WTC11 (cell line): ENCODE results near the gene PRRX1. TPM values are rescaled to one million over a fixed set of nuclear protein-coding genes. Genes with fewer than 3 reads are reported as not detected.

ENCODE experiments used
- ATAC-seq: fragments of 200-7000 bp; cut with Tn5 transposase; 2 replicates; pipeline ENCODE4 v1.10.0; 2021; ENCODE audit warnings: mild to moderate bottlenecking, moderate library complexity
- CTCF ChIA-PET: fragments of 300-600 bp; sonication (Branson Sonifier 250); formaldehyde crosslinking; loops from one replicate; lab custom pipeline; 2021; ENCODE audit warnings: antibody characterized with exemption; lab: Charles Lee
- POLR2A ChIA-PET: fragments of 350-600 bp; sonication (Branson Sonifier 250); formaldehyde crosslinking; loops from one replicate; lab custom pipeline; 2021; ENCODE audit warnings: antibody characterized with exemption; lab: Charles Lee
- DNase-seq: peaks from one replicate; pipeline ENCODE4 v3.0.0; 2021; ENCODE audit warnings: low spot score
- H3K27ac Mint-ChIP-seq: 2 replicates; pipeline ENCODE4 v1.8.0; 2021; ENCODE audit warnings: mixed read lengths
- H3K27me3 Mint-ChIP-seq: 2 replicates; pipeline ENCODE4 v1.8.0; 2021; ENCODE audit warnings: low read depth, mild to moderate bottlenecking, moderate library complexity, mixed read lengths
- H3K36me3 Mint-ChIP-seq: 2 replicates; pipeline ENCODE4 v1.8.0; 2021; ENCODE audit warnings: mixed read lengths
- H3K4me1 Mint-ChIP-seq: 2 replicates; pipeline ENCODE4 v1.8.0; 2022; ENCODE audit warnings: mixed read lengths
- H3K4me3 Mint-ChIP-seq: 2 replicates; pipeline ENCODE4 v1.8.0; 2021; ENCODE audit warnings: mild to moderate bottlenecking, moderate library complexity, mixed read lengths
- H3K9me3 Mint-ChIP-seq: 2 replicates; pipeline ENCODE4 v1.8.0; 2021; ENCODE audit warnings: mixed read lengths
- AFF4 ChIP-seq: sonication (generic); formaldehyde crosslinking; IDR thresholded peaks from 2 replicates; pipeline ENCODE4 v1.8.1; 2023; ENCODE audit warnings: mild to moderate bottlenecking, missing genetic modification reagents, borderline replicate concordance
- ATF2 ChIP-seq: sonication (generic); formaldehyde crosslinking; IDR thresholded peaks from 2 replicates; pipeline ENCODE4 v1.8.1; 2022; ENCODE audit warnings: low read depth, missing genetic modification reagents, borderline replicate concordance
- CBFB ChIP-seq: sonication (generic); formaldehyde crosslinking; IDR thresholded peaks from 2 replicates; pipeline ENCODE4 v1.8.1; 2022; ENCODE audit warnings: mild to moderate bottlenecking, low read depth, missing genetic modification reagents
- CREB1 ChIP-seq: sonication (generic); formaldehyde crosslinking; IDR thresholded peaks from 2 replicates; pipeline ENCODE4 v1.8.0; 2023; ENCODE audit warnings: mild to moderate bottlenecking, missing genetic modification reagents
- CREM ChIP-seq: sonication (generic); formaldehyde crosslinking; IDR thresholded peaks from 2 replicates; pipeline ENCODE4 v1.8.1; 2022; ENCODE audit warnings: mild to moderate bottlenecking, missing genetic modification reagents, moderate library complexity
- CTCF ChIP-seq: fragments of 200-600 bp; IDR thresholded peaks from 2 replicates; pipeline ENCODE4 v1.8.0; 2022; ENCODE audit warnings: antibody characterized with exemption
- E2F4 ChIP-seq: sonication (generic); formaldehyde crosslinking; IDR thresholded peaks from 2 replicates; pipeline ENCODE4 v1.8.1; 2022; ENCODE audit warnings: low read depth, mild to moderate bottlenecking, moderate library complexity, missing genetic modification reagents, borderline replicate concordance
- E2F5 ChIP-seq: sonication (generic); formaldehyde crosslinking; IDR thresholded peaks from 2 replicates; pipeline ENCODE4 v1.8.1; 2022; ENCODE audit warnings: mild to moderate bottlenecking, moderate library complexity, missing genetic modification reagents
- ERG ChIP-seq: fragments of 250-450 bp; sonication (Bioruptor Pico); IDR thresholded peaks from 2 replicates; pipeline ENCODE4 v1.8.0; 2021; ENCODE audit warnings: mild to moderate bottlenecking
- ETV6 ChIP-seq: sonication (generic); formaldehyde crosslinking; IDR thresholded peaks from 2 replicates; pipeline ENCODE4 v1.8.1; 2022; ENCODE audit warnings: mild to moderate bottlenecking, missing genetic modification reagents
- GRHL2 ChIP-seq: fragments of 250-450 bp; sonication (Bioruptor Pico); IDR thresholded peaks from 2 replicates; pipeline ENCODE4 v1.8.0; 2022; ENCODE audit warnings: mild to moderate bottlenecking, moderate library complexity; ENCODE audit not compliant: insufficient replicate concordance, severe bottlenecking
- IRF1 ChIP-seq: sonication (generic); formaldehyde crosslinking; IDR thresholded peaks from 2 replicates; pipeline ENCODE4 v1.8.0; 2023; ENCODE audit warnings: missing genetic modification reagents
- IRF2 ChIP-seq: sonication (generic); formaldehyde crosslinking; IDR thresholded peaks from 2 replicates; pipeline ENCODE4 v1.8.0; 2022; ENCODE audit warnings: low read depth, missing genetic modification reagents, borderline replicate concordance
- JUN ChIP-seq: sonication (generic); formaldehyde crosslinking; IDR thresholded peaks from 2 replicates; pipeline ENCODE4 v1.8.0; 2023; ENCODE audit warnings: mild to moderate bottlenecking, missing genetic modification reagents
- MXD4 ChIP-seq: fragments of 250-450 bp; sonication (Bioruptor Pico); IDR thresholded peaks from 2 replicates; pipeline ENCODE4 v1.8.0; 2021; ENCODE audit warnings: mild to moderate bottlenecking, moderate library complexity, borderline replicate concordance
- NFATC4 ChIP-seq: fragments of 250-450 bp; sonication (Bioruptor Pico); IDR thresholded peaks from 2 replicates; pipeline ENCODE4 v1.9.0; 2021; ENCODE audit warnings: mild to moderate bottlenecking
- NR3C1 ChIP-seq: sonication (generic); formaldehyde crosslinking; conservative IDR thresholded peaks from 2 replicates; pipeline ENCODE4 v1.8.1; 2023; ENCODE audit warnings: low read depth, mild to moderate bottlenecking, missing genetic modification reagents
- OVOL2 ChIP-seq: fragments of 250-450 bp; sonication (Bioruptor Pico); IDR thresholded peaks from 2 replicates; pipeline ENCODE4 v1.9.0; 2021; ENCODE audit warnings: mild to moderate bottlenecking, borderline replicate concordance
- PRRX2 ChIP-seq: fragments of 250-450 bp; sonication (Bioruptor Pico); IDR thresholded peaks from 2 replicates; pipeline ENCODE4 v1.8.0; 2021; ENCODE audit warnings: mild to moderate bottlenecking
- RELA ChIP-seq: sonication (generic); formaldehyde crosslinking; IDR thresholded peaks from 2 replicates; pipeline ENCODE4 v1.8.1; 2022; ENCODE audit warnings: missing genetic modification reagents, mild to moderate bottlenecking, borderline replicate concordance
- SMAD4 ChIP-seq: sonication (generic); formaldehyde crosslinking; IDR thresholded peaks from 2 replicates; pipeline ENCODE4 v1.8.0; 2022; ENCODE audit warnings: mild to moderate bottlenecking, missing genetic modification reagents
- TCF7 ChIP-seq: sonication (generic); formaldehyde crosslinking; IDR thresholded peaks from 2 replicates; pipeline ENCODE4 v1.8.0; 2022; ENCODE audit warnings: mild to moderate bottlenecking, low read depth, missing genetic modification reagents, moderate library complexity
- TP53 ChIP-seq: sonication (generic); formaldehyde crosslinking; IDR thresholded peaks from 2 replicates; pipeline ENCODE4 v1.8.1; 2023; ENCODE audit warnings: mild to moderate bottlenecking, missing genetic modification reagents
- ZBTB21 ChIP-seq: sonication (generic); formaldehyde crosslinking; IDR thresholded peaks from 2 replicates; pipeline ENCODE4 v1.8.1; 2023; ENCODE audit warnings: mild to moderate bottlenecking, missing genetic modification reagents, borderline replicate concordance
- ZNF138 ChIP-seq: sonication (generic); formaldehyde crosslinking; conservative IDR thresholded peaks from 2 replicates; pipeline ENCODE4 v1.8.1; 2022; ENCODE audit warnings: mild to moderate bottlenecking, moderate library complexity, missing genetic modification reagents
- ZNF671 ChIP-seq: fragments of 250-450 bp; sonication (Bioruptor Pico); IDR thresholded peaks from 2 replicates; pipeline ENCODE4 v1.8.0; 2021; ENCODE audit warnings: mild to moderate bottlenecking
- total RNA-seq: library from RNA; stranded (reverse); gene quantifications from 3 replicates; pipeline ENCODE4 v1.2.3, GENCODE V29; 2021

PRRX1 gene
- total RNA-seq, 1 experiment from 2014 or later = 0.31 TPM

GRCh38 chr1:170630977-170631376, 33.0 kb upstream of the PRRX1 start:
- ATAC-seq (peak; percentile 61), DNase-seq (peak; percentile 20)
- CTCF ChIA-PET = no interaction called here
- H3K4me3 Mint-ChIP-seq = no peak overlapping the region
- no peak overlapping the region for H3K27ac Mint-ChIP-seq
- POLR2A ChIA-PET = no interaction called here
- peaks cover 3% of the 10 kb centered on the region; the same call in 1 of the 2 replicates for H3K4me1 Mint-ChIP-seq
- TF ChIP-seq ATF2 (CRISPR knock-in tag) (no peak), PRRX2 (no peak), MXD4 (no peak), ETV6 (CRISPR knock-in tag) (no peak), OVOL2 (CRISPR knock-in tag) (no peak), CBFB (CRISPR knock-in tag) (no peak), NR3C1 (CRISPR knock-in tag) (no peak), JUN (no peak), ZBTB21 (CRISPR knock-in tag) (no peak), SMAD4 (CRISPR knock-in tag) (no peak), TP53 (no peak), GRHL2 (CRISPR knock-in tag) (no peak), NFATC4 (CRISPR knock-in tag) (no peak), ERG (no peak), CREB1 (CRISPR knock-in tag) (no peak), IRF1 (CRISPR knock-in tag) (no peak), CREM (CRISPR knock-in tag) (no peak)
- no peaks in the 10 kb centered on the region for H3K36me3 Mint-ChIP-seq
- H3K9me3 Mint-ChIP-seq = no peaks in the 10 kb centered on the region
- no peaks in the 10 kb centered on the region for H3K27me3 Mint-ChIP-seq

GRCh38 chr1:170634293-170634692, 29.6 kb upstream of the PRRX1 start:
- DNase-seq (no peak), ATAC-seq (no peak)
- H3K4me1 Mint-ChIP-seq = peaks cover 3% of the 10 kb centered on the region; the same call in 1 of the 2 replicates
- POLR2A ChIA-PET = no interaction called here
- no peaks in the 10 kb centered on the region for H3K27me3 Mint-ChIP-seq
- H3K27ac Mint-ChIP-seq = no peak overlapping the region
- H3K36me3 Mint-ChIP-seq = 0 out of 2 replicates have a peak, but pooled peaks cover 2% of the 10 kb centered on the region
- CTCF ChIA-PET = no interaction called here
- H3K9me3 Mint-ChIP-seq = peaks cover 5% of the 10 kb centered on the region
- H3K4me3 Mint-ChIP-seq = no peak overlapping the region
- TF ChIP-seq ZNF671 (CRISPR knock-in tag) (no peak), E2F5 (no peak), AFF4 (CRISPR knock-in tag) (no peak), ETV6 (CRISPR knock-in tag) (no peak), ZNF138 (CRISPR knock-in tag) (no peak), TCF7 (no peak), PRRX2 (no peak), ZBTB21 (CRISPR knock-in tag) (no peak), IRF2 (no peak), CREM (CRISPR knock-in tag) (no peak), RELA (CRISPR knock-in tag) (no peak), CTCF (no peak), E2F4 (CRISPR knock-in tag) (no peak), CREB1 (CRISPR knock-in tag) (no peak)
